ENCODE measurements around the gene COMMD4. TPM values are rescaled to one million over a fixed set of nuclear protein-coding genes. Genes with fewer than 3 reads are reported as not detected.

Gene COMMD4
- total RNA-seq, 1 donor from 2014 or later, result 31.1 TPM

GRCh38 chr15:75356517-75356916 lies 20.7 kb downstream of the COMMD4 start:
- DNase-seq, result no peak

DNA sequence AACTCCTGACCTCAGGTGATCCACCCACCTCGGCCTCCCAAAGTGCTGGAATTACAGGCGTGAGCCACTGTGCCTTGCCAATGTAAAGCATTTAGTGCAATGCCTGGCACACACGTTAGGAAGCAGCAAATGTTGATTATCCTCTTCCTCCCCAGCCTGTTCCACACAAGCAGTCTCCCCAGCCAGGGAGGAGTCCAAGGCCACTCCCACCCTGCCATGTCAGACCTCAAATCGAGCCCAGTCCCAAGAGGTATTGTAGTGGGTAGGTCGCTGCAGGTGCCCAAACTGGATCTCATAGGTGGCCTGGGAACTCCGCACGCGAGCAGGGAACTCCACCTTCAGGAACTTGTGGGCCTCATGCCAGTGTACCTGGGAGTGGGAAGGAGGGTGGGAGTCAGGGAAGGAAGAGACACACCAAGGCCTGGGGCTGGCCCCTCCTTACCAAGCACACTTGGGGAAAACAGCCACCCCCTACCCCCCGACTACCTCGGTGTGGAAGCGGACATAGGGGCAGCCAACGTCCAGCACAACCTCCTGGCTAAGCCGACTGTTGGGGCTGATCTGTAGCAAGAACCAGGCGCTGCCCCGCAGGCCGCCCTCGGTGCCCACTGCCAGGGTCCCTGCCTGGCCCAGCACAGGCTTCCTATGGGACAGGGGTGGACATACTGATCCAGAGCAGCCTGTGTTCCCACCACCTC lies 22.3 kb downstream of the COMMD4 start:
- DNase-seq, result no peak

GRCh38 chr15:75358771-75359536 lies 23.1 kb downstream of the COMMD4 start:
- DNase-seq, result no peak

DNA sequence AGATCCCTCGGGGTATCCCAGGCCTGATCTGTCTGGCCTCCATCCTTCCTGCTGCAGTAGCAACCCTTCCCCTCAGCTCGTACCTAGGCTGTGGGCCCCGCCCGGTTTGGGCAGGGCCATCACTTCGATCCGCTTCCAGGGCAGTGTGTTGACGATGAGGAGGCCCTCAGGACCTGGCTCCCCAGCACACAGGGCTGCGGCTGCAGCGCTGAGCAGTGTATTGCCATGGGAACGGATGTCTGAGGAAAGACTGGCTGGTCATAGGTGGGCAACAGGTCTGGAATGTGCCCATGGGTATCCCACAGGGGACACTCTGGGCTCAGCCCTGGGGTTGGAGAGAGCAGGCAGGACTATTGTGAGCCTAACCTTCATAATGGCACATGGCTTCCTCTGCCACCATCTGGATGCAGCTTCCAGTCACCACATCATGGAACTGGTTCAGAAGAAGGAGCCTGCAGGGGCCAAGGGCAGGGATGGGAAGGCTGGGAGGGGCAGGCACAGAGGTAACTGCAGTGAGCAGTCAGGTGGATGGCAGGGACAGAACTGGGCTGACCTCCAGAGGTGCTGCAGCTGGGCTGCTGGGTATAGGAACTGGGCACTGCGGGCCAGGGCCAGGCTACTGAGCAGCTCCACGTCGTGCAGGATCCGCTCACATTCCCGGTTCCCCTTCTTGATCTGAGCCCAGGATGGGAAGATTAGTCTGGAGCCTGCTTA lies 23.8 kb downstream of the COMMD4 start:
- DNase-seq, result no peak

DNA sequence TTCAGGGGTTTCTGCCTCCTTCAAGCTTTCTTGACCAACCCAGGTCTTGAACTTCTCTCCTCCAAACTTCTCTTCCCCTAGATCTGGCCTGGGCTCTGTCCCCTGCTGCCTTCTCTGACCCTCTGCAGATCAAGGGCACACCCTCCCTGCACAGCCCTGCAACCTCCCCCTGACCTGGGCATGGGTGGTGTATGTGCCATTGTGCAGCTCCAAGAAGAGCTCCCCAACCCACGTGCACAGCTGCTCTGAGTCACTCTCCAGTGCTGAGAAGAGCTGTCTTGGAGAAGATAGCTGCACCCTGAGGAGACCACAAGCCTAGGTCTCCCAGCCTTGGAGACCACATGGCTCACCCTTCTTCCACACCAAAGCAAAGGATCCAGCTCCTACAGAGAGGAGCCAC lies 24.5 kb downstream of the COMMD4 start:
- DNase-seq, result no peak

- DNase-seq, result no peak
These were observed 25.0 kb downstream of the COMMD4 start for GRCh38 chr15:75360856-75361255.

DNA sequence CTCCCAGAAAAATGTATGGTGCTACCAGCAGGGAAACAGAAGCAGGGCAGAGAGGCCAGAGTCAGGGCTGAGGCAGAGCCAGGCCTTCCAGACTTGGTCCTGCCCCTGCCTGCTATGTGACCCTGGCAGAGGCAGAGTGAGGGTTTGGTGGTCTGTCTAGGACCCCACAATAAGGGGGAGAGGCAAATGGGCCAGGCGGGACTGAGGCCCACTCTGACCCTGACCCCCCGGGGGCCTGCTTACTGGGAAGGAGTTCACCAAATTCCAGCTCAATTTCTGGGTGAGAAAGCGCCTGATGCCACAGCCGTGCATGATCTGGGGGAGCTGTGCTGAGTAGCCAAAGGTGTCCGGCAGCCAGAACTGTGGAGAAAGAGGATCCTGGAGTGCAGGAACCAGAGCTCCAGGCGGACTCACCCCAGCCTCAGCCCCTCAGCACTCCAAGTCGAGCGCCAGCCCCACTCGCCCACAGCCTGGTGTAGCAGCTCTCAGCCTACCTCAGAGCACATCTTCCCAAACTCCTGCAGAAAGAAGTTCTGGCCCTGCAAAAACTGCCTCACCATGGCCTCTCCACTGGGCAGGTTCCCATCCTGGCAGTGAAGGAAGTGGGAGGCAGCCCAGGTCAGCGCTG lies 25.6 kb downstream of the COMMD4 start:
- DNase-seq, result no peak

DNA sequence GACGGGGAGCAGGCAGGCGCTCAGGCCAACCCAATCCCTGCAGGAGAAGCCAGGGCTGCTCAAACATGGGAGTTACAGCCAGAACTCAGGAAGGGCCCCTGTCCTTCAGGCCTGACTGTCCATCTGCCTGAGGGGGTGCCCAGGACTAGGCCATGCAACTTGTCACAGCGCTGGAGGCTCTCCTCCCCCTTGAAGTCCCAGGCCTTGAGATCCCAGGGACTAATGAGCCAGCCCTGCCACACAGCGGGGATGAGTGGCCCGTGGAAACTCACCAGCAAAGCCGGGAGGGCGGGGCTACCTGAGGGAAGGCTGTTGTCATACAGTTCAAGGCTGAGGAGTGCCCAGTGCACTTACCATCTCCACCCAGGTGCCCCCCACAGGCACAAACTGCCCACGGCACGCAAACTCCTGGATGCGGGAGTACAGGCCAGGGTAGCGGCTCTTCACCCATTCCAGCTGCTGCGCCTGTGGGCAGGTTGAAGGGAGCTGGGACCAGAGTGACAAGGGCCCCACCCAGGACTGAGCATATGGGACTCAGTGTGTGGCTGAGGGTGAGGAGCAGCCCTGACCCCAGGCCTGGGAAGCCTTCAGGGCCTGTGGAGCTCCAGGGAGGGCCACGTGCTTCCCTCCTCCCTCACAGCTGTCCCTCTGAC lies 26.3 kb downstream of the COMMD4 start:
- no peak for DNase-seq

- no peak for DNase-seq
These were observed 26.9 kb downstream of the COMMD4 start for GRCh38 chr15:75362642-75363249.

GRCh38 chr15:75363786-75364185 lies 27.9 kb downstream of the COMMD4 start:
- DNase-seq, result no peak

- no peak for DNase-seq
These were observed 29.0 kb downstream of the COMMD4 start for GRCh38 chr15:75364881-75365280.

GRCh38 chr15:75366163-75366562 lies 30.3 kb downstream of the COMMD4 start:
- no peak for DNase-seq

GRCh38 chr15:75367006-75367405 lies 31.1 kb downstream of the COMMD4 start:
- DNase-seq, result no peak

- no peak for DNase-seq
These were observed 31.6 kb downstream of the COMMD4 start for GRCh38 chr15:75367406-75367912.

DNA sequence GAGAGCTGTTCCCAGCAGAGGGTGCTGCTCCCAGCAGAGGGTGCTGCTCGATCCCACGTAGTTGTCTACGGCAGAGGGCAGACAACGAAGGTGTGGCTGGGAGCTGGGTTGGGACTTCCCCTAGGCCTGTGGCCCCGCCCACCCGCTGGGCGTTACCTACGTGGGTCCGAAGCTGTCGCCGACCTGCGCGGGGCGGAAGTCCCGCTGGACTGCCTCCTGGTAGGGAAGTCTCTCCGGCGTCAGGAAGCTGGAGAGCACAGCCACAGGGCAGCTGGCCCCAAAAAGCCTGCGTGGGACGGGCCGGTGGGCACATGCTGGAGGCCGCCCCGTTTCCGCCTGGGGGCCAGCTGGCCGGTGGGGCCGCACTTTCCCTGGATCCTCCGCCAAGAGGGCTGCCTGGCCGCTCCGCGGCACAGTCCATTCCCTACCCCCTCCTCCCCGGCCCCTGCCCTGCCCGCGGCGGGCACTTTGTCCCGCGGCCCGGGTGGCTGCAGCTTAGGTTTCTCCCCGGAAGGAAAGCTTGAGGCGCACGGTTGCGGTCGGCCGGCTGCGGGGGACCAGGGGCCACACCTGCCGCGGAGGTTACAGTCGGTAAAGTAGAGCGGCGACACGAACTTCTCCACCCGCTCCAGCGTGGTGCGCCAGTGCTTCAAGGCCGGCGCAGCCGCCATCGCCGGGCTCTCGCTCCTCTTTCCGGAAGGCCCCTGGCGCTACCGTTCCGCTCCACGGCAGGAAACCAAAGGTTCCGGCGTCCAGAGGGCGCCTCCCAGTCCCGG lies 32.2 kb downstream of the COMMD4 start, which contains the start of gene MAN2C1:
MAN2C1 (minus strand) TSS at position 695 of the 776 bp plus-strand sequence; CDS start at position 671, 24 bp downstream.
- DNase-seq, result peak; percentile 86

DNA sequence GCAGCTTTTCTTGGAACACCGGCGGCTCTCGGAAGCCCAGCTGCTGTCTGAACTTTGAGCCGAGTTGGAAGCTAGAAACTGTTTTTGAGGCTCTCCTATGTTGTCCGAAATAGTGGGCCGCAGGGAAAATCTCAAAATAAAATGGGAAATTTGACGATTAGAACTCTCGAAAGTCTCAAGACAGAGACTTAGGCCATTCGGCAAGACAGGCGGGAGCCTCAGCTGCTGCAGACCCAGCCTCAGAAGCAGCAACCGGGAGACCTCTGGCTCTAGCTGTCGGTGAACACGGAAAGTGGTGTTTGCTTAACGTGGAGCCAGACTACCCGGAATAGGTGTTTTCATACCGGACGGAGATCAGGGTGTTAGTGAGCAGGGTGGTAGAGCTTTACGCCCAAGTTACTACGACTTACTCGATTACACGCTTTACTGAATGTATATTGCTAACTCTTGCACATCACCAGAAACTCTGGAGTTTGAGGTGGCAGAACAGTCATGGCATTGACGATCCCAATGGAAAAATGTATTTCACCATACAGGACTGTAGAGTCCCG lies 32.9 kb downstream of the COMMD4 start:
- DNase-seq, result no peak

DNA sequence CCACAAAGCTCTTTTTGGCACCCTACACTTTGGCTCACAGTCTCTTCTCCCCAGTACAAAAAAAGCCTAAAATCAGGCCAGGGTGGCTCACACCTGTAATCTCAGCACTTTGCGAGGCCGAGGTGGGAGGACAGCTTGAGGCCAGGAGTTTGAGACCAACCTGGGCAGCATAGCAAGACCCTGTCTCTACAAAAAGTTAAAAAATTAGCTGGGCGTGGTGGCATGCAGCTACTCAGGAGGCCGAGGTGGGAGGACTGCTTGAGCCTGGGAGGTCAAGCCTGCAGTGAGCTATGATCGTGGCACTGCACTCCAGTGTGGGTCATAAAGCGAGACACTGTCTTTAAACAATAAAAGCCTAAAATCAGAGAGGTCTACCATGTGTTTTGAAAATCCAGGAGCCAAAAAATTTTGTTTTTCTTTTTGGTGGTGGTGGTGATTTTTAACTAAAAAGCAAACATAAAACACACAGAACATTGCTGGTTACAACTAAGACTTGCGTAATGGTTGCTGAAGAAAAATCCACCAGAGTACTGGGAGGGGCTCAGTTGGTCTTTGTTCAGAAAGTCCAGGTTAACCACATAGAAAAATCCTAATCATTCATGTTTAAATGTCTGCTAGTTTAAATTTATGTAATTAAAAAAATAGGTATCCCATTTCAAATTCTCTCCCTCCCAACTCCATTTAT lies 34.2 kb downstream of the COMMD4 start:
- DNase-seq, result no peak

DNA sequence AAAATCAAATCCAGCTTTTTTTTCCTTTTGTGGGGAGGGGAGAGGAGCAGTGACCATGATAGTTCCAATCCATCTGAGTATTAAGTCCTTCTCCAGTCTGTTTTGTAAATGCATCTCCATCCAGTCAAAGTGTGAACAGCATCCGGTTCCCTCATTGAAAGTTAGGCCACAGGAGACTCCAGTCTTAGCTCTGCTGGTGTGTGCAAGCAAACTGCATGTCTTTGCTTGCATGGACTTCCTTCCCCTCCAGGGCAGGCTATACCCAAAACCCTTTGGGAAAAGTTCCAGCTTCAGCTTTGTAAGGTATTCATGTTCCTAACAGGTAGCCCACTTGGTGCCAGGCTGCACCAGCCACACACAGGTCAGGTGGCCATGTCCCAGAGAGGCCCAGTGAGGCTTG lies 35.6 kb downstream of the COMMD4 start:
- no peak for DNase-seq

- DNase-seq, result no peak
These were observed 36.2 kb downstream of the COMMD4 start for GRCh38 chr15:75371901-75372688.

Measured in skin of body (tissue), 2 donors.